Measurements from ENCODE around the gene GNAT2.
A peak's percentile ranks its signal among the peaks of the same experiment; 100 is the strongest.
"Not testable (repeated sequence)": the region's sequence is repeated elsewhere in the genome, so short reads cannot be mapped to it uniquely, and the experiment has no call there.

The GNAT2 gene
- 0.28 to 0.72 reads per million in 2 donors for total RNA-seq

DNA sequence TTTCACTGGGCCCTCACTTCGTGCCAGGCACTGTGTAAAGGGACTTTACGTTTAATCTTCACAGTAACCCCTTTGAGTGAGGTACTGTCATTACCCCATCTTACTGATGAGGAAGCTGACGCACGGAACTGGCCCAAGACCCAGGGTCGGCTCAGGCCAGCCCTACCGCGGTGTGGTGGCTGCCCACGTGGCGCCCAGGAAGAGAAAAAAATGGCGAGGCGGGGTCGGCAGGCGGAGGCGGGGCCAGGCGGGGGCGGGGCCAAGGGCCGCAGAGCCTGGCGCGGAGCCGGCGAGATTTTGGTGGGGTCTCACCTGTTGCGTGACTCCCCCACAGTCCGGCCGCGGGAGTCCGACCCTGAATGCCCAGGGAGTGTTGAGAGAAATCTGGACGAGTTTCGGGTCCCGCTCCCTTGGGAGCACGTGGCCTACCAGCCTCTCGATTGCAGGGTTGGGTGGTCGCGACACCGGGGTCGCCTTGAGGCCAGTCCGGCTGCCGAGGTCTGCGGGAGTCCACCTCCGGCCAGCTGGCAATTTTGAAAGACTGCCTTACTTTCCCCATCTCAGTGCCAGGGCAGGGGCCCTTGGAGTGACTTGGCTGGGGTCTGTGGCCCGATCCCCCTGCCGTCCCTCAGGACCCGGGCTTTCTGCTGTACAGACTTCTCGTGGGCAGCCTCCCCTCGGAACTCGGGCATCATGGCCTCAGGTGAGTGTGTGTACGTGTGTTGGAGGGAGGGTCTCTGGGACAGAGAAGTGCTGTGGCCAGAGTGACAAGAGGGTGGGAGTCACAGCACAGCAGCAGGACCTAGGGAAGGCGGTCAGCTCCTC, at the start of gene GNAT2, which contains the start of gene AMPD2:
Gene GNAT2 (minus strand): TSS at position 41 of the 825 bp plus-strand sequence. CDS start 6,746 bp downstream, outside the sequence.
Gene AMPD2 (plus strand): TSS at position 262 of the 825 bp plus-strand sequence. CDS start 1,339 bp downstream, outside the sequence.
- peak; percentile 70 for DNase-seq

DNA sequence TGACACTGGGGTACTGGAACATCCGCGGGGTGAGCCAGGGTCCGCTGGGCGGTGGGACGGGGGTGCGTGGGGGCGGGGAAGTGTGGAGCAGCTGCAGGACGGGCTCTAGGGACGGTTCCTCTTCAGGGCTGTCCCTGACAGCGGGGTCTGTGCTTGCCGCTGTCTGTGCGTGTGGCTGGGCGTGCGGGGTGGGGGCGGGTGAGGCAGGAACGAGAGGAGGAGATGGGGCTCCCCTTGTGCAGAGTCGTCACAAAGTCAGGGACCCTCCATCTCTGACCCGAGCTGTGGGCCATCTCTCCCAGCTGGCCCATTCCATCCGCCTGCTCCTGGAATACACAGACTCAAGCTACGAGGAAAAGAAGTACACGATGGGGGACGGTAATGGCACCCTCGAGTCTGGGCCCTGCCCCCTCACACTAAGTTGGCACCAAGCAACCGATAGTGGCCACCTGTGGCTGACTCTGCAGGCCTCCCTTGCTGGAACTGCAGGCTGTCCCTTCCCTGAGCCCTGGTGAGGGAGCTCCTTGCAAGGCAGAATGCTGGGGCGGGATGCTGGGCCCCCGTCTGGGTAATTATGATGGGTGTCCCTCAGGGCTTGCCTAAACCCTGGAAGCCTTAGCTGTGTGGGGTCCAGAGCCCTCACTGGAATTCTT, 48.8 kb upstream of the GNAT2 start:
- DNase-seq = no peak

DNA sequence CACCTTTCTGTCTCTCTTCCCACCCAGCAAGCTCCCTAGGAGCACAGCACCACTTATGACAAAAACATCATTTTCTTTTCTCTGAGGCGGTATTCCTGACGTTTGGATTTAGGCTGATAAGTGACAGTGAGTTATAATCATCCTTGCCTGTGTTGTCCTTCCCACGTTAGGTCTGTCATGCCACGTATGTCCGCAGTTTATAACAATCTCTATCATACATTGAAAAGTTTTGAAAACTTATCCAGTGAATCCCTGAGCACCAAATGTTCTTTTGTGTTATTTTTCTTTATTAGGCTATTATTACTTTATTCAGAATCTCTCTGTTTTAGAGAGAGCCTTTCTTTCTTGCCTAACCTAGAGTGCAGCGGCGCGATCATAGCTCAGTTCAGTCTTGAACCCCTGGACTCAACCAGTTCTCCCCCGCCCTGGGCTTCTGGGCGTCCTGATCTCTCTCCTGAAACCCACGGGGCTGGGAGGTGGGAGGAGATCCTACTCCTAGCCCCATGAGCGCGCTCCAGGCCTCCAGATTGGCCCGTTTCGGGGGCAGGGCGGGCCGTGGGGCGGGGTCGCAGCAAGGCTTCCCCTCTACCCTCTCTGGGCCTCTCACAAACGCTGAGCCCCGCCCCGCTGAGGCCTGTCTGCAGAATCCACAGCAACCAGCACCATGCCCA, 48.2 kb upstream of the GNAT2 start, which contains the start of gene GSTM2:
Gene GSTM2 (plus strand): TSS at position 606 of the 671 bp plus-strand sequence. CDS start 59 bp downstream, at position 665.
- peak; percentile 61 for DNase-seq

DNA sequence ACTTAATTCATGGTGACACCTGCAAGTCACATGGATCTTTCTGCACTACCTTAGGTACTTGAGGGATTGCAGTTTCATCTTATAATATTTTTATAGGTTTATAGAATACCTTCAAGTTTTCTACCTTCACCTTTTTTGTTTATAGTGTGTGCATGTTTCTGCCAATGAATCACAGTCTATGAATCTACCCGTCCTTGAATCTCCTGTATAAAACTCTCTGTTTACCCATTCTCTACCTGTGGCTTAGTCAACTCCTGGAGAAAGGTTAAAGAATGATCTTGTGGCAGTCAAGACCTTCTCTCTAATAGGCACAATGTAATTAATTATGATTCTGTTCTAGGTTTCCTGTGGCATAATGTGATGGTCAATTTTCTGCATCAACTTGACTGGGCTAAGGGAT, 45.3 kb upstream of the GNAT2 start:
- no peak for DNase-seq

- no peak for DNase-seq
Observed at GRCh38 chr1:109661391-109661790, 42.0 kb upstream of the GNAT2 start.

DNA sequence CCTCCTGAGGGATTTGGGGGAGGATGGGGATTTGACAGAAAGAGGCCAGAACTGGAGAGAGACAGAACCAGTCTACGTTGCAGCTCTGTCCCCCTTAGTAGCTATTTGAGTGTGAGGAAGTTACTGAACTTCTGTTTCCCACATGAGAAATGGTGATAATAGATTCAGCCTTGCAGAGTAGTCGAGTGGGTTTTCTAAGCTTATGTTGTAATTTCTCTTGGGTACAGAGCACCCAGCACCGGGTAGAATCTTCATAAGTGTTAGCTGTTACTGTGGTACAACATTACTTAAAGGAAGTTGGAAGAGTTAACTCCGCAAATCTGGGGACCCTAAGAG, 41.2 kb upstream of the GNAT2 start:
- not testable (repeated sequence) for DNase-seq

- DNase-seq = no peak
Observed at GRCh38 chr1:109659997-109660690, 40.7 kb upstream of the GNAT2 start.

DNA sequence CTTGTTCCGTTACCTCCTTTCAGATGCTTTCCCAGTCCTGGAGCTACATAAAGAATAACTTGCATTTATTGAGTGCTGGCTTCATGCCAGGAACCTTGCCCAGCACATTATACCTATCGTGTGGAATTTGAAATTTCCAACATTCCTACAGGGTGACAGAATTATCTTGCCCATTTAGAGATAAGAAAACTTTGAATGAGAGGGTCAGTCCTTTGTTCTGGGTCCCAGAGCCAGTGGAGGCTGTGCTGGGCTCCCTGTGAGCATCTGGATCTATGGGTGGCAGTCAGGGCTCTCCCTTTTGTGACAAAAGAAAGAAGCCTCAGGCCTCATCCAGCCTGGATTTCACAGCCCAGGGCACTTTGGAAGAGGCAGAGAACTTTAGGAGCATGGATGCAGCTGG, 39.7 kb upstream of the GNAT2 start:
- no peak for DNase-seq

- no peak for DNase-seq
Observed at GRCh38 chr1:109658533-109659042, 39.2 kb upstream of the GNAT2 start.

GRCh38 chr1:109657970-109658369, 38.6 kb upstream of the GNAT2 start:
- no peak for DNase-seq

GRCh38 chr1:109657395-109657794, 38.0 kb upstream of the GNAT2 start:
- DNase-seq = no peak

- DNase-seq = peak; percentile 49
Observed at GRCh38 chr1:109655615-109656519, 36.5 kb upstream of the GNAT2 start, which contains the start of gene GSTM4. Gene GSTM4 (plus strand): TSS chr1:109656099. CDS start chr1:109656390, 291 bp downstream.

- DNase-seq = no peak
Observed at GRCh38 chr1:109654519-109654918, 35.1 kb upstream of the GNAT2 start.

DNA sequence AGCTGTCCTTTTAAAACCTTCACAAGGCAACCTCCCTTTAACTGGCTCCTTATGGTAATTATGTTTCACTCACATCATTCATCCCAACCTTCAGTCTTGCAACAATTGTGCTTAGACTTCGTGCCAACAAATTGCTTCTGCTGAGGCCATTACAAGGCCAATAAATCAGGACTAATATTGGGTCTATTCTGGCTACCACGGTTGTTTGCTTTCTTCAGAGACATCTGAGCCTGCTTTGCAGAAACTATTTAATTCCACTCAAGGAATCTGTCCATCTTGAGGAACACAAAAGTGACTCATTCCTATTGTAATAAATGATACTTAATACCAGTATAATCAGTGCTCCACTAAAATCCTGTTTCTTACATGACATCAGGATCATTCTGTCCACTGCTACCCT, 33.9 kb upstream of the GNAT2 start:
- DNase-seq = no peak

DNA sequence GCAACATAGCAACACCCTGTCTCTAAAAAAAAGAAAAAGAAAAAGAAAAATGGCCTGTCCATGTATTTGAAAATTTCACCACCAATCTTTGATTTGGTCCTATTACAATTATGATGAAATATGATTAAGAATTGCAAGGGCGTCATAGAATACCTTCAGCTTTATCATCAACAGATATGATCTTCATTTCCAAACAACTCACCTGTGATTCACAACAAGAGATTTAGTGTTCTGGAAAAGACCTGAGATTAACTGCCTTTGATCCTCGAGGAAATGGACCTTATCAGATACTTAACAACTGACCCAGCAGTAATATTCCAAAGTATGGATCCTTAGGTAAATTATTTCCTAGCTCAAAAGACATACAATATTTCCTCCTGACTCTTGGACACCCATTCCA, 33.0 kb upstream of the GNAT2 start:
- DNase-seq = no peak

- no peak for DNase-seq
Observed at GRCh38 chr1:109650609-109651008, 31.2 kb upstream of the GNAT2 start.

- no peak for DNase-seq
Observed at GRCh38 chr1:109649491-109649914, 30.1 kb upstream of the GNAT2 start.

DNA sequence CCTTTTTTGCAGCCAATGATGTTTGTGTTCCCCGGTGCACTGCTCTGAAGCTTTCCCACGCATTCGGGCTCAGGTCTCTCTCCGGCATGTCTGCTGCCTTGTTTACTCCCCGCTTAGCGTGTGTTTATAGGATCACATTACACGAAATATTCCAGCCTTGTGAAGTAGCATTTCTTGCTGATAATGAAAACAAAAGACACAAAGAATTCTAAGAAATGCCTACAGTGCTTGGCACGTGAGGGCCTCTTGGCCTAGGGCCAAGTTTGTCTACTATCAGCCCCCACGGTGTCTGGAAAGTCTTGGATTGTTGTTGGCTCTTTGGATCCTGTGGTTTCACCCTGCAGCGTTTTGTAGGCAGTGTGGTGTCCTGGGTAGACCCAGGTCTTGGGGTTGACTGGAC, 25.3 kb upstream of the GNAT2 start:
- no peak for DNase-seq

DNA sequence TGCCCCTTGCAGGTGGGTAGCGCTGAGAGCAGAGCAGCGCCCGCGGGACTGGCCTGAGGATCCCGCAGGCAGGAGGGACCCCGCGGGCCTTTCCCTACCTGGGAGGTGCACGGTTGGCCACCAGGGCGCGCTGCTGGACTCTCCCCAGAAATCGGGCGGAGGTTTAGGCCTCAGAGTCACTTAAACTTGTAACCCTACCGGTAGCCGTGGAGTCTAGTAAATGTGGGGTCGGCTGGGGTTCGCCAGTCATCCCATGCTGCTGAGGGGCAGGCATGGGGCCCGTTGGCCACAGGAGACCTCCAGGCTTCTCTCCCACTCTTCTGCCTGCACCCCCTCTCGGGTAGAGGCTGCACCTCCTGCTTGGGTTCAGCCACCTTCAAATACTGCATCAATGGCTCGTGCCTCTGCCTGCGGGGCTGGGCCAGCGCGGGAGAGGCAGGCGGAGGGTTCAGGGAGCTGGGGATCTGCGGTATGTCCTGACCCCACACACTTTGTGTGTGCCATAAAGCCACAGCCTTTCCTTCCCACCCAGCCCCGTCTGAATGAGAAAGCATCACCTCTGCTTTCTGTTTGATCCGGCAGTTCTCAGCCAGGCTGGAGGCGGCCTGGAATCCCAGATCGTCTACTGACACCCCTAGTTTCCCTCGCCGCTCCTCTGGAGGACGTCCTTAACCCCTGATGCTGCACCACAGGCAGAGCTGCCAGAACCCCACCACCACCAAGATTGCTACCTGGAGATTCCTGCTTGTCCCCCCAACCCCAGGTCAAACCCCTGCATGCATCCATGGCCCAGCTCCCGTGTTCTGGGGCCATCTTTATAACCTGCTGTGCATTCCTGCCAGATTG, 24.2 kb upstream of the GNAT2 start:
- DNase-seq = peak; percentile 84

GRCh38 chr1:109642626-109643025, 23.2 kb upstream of the GNAT2 start:
- DNase-seq = no peak
